ENCODE data around the gene SUCLG2.

GRCh38 chr3:67691926-67692325 lies 37.5 kb upstream of the SUCLG2 start:
- no peak for TF ChIP-seq CTCF (IDR thresholded peaks at IDR 0.05; ENCODE audit: low read length)
- TF ChIP-seq EZH2 (IDR thresholded peaks at IDR 0.05; ENCODE audit: borderline replicate concordance, low read length) = no peak

All from OCI-LY1 (cell line).